Smooth muscle cell (in vitro differentiated cells): ENCODE results near the gene TBC1D24. TPM values are rescaled to one million over a fixed set of nuclear protein-coding genes. Genes with fewer than 3 reads are reported as not detected.

Experiments used
- DNase-seq: peaks from one replicate; lab custom pipeline; 2025; ENCODE audit not compliant: unreplicated experiment; lab: John Stamatoyannopoulos, UW
- H2AFZ ChIP-seq: fragments of 200-600 bp; sonication (generic); 2 replicates; pipeline ENCODE4 v1.6.0; 2016; ENCODE audit warnings: antibody characterized with exemption, low read depth, mild to moderate bottlenecking
- H3F3A ChIP-seq: fragments of 200-600 bp; sonication (generic); 2 replicates; pipeline ENCODE4 v1.6.0; 2017; ENCODE audit warnings: antibody characterized with exemption, low read depth
- H3K27ac ChIP-seq: fragments of 200-600 bp; sonication (generic); 2 replicates; pipeline ENCODE4 v1.5.1; 2016; ENCODE audit warnings: low read depth, mild to moderate bottlenecking
- H3K27me3 ChIP-seq: fragments of 200-600 bp; sonication (generic); 2 replicates; pipeline ENCODE4 v1.6.1; 2016; ENCODE audit warnings: low read depth, mild to moderate bottlenecking
- H3K36me3 ChIP-seq: fragments of 200-600 bp; sonication (generic); 2 replicates; pipeline ENCODE4 v1.5.1; 2016; ENCODE audit warnings: low read depth
- H3K4me1 ChIP-seq: fragments of 200-600 bp; sonication (generic); 2 replicates; pipeline ENCODE4 v1.5.1; 2016; ENCODE audit warnings: low read depth
- H3K4me2 ChIP-seq: fragments of 200-600 bp; sonication (generic); 2 replicates; pipeline ENCODE4 v1.6.0; 2016; ENCODE audit warnings: mild to moderate bottlenecking
- H3K4me3 ChIP-seq: fragments of 200-600 bp; sonication (generic); 2 replicates; pipeline ENCODE4 v1.5.1; 2016; ENCODE audit warnings: mild to moderate bottlenecking
- H3K79me2 ChIP-seq: fragments of 200-600 bp; sonication (generic); 2 replicates; pipeline ENCODE4 v1.6.0; 2016; ENCODE audit warnings: low read depth, mild to moderate bottlenecking
- H3K9ac ChIP-seq: fragments of 200-600 bp; sonication (generic); 2 replicates; pipeline ENCODE4 v1.6.0; 2016; ENCODE audit warnings: low read depth
- H3K9me3 ChIP-seq: fragments of 200-600 bp; sonication (generic); replicated peaks from 2 replicates; pipeline ENCODE4 v1.5.1; 2016; ENCODE audit warnings: low read depth
- H4K20me1 ChIP-seq: fragments of 200-600 bp; sonication (generic); 2 replicates; pipeline ENCODE4 v1.6.0; 2016; ENCODE audit warnings: low read depth
- WGBS: methylation state at CpG from one replicate; pipeline ENCODE4 v1.1.7; 2016; ENCODE audit warnings: low lambda C conversion rate; 5-methylcytosine and 5-hydroxymethylcytosine counted together
- polyA plus RNA-seq: library from polyadenylated mRNA; unstranded; fragments of >200 nt; fragmentation: Nextera tagmentation; extraction: Ambion mirVana; gene quantifications from 2 replicates; pipeline ENCODE4 v1.2.1, GENCODE V29; 2016
- total RNA-seq: library from RNA; depleted of rRNA; stranded (reverse); fragments of >200 nt; gene quantifications from 2 replicates; pipeline ENCODE4 v1.2.3, GENCODE V29; 2014
- TF ChIP-seq, protein P1 (sequence below): fragments of 200-600 bp; sonication (generic); IDR thresholded peaks from 2 replicates; pipeline ENCODE4 v1.5.1; 2017; ENCODE audit warnings: borderline replicate concordance, mild to moderate bottlenecking, antibody characterized with exemption; ENCODE audit not compliant: insufficient read depth, poor library complexity, severe bottlenecking

TBC1D24 gene
- total and polyA plus RNA-seq, 2 experiments from 2014 or later: 5.5 to 9.2 TPM

DNA sequence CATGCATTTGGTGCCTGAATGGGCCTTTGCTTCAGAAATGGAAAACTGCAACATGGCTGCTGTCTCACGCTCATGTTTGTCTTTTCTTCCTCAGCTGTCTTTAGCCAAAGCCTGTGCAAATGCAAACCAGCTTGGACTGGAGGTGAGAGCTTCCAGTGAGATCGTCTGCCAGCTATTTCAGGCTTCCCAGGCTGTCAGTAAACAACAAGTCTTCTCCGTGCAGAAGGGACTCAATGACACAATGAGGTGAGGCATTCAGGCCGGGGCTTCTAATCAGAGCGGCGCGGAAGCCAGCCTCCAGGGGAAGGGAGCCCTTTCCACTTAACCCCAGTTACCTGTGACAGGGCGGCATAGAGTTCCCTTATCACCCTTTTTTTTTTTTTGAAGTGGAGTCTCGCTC is 31.4 kb upstream of the TBC1D24 start:
- H3K4me1 ChIP-seq: no peaks in the 10 kb centered on the region
- H3K9ac ChIP-seq: no peak overlapping the region
- no peaks in the 10 kb centered on the region for H4K20me1 ChIP-seq
- no peaks in the 10 kb centered on the region for H3F3A ChIP-seq
- no peaks in the 10 kb centered on the region for H3K27me3 ChIP-seq
- WGBS: 95% methylated on average over 9 of the region's 9 CpGs
- no peak overlapping the region for H2AFZ ChIP-seq
- H3K79me2 ChIP-seq: no peaks in the 10 kb centered on the region
- no peaks in the 10 kb centered on the region for H3K9me3 ChIP-seq
- DNase-seq: no peak
- H3K4me3 ChIP-seq: no peak overlapping the region
- no peak overlapping the region for H3K27ac ChIP-seq
- no peaks in the 10 kb centered on the region for H3K36me3 ChIP-seq
- H3K4me2 ChIP-seq: no peak overlapping the region
- TF ChIP-seq, protein P1, sequence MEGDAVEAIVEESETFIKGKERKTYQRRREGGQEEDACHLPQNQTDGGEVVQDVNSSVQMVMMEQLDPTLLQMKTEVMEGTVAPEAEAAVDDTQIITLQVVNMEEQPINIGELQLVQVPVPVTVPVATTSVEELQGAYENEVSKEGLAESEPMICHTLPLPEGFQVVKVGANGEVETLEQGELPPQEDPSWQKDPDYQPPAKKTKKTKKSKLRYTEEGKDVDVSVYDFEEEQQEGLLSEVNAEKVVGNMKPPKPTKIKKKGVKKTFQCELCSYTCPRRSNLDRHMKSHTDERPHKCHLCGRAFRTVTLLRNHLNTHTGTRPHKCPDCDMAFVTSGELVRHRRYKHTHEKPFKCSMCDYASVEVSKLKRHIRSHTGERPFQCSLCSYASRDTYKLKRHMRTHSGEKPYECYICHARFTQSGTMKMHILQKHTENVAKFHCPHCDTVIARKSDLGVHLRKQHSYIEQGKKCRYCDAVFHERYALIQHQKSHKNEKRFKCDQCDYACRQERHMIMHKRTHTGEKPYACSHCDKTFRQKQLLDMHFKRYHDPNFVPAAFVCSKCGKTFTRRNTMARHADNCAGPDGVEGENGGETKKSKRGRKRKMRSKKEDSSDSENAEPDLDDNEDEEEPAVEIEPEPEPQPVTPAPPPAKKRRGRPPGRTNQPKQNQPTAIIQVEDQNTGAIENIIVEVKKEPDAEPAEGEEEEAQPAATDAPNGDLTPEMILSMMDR: no peak

DNA sequence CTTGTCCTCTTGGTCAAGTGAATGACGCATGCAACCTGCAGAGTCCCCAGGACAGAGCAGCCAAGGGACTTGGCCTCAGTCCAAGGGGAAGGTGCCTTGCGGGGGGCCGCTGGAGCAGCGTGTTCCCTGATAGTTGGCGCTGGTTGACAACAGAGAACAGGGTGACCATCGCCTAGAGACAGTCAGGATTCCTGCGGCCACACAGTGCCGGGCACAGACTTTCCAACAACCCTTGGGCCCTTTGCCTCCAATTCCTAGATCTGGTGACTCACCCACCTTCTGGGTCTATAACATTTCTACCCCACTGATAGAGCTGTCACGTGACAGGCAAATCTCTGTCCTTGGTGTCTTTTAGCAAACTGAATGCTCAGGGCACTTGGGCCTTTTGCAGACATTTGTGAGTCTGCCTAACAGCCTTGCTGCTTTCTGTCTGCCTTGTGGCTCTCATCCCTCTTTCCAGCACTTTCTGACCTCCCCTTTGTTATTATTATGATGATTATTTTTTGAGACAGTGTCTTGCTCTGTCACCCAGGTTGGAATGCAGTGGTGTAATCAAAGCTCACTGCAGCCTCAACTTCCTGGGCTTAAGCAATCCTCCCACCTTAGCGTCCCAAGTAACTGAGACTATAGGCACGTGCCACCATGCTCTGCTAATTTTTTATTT is 26.9 kb upstream of the TBC1D24 start:
- Histone ChIP-seq H3K9me3 (no peaks in the 10 kb centered on the region), H3K27ac (no peak overlapping the region), H4K20me1 (no peaks in the 10 kb centered on the region), H2AFZ (no peak overlapping the region), H3K79me2 (no peaks in the 10 kb centered on the region), H3F3A (no peaks in the 10 kb centered on the region), H3K4me2 (no peak overlapping the region), H3K36me3 (no peaks in the 10 kb centered on the region), H3K27me3 (no peaks in the 10 kb centered on the region), H3K4me1 (no peaks in the 10 kb centered on the region), H3K4me3 (no peak overlapping the region), H3K9ac (no peak overlapping the region)
- TF ChIP-seq, protein P1: no peak
- 93% methylated on average over 11 of the region's 11 CpGs for WGBS
- DNase-seq: no peak

DNA sequence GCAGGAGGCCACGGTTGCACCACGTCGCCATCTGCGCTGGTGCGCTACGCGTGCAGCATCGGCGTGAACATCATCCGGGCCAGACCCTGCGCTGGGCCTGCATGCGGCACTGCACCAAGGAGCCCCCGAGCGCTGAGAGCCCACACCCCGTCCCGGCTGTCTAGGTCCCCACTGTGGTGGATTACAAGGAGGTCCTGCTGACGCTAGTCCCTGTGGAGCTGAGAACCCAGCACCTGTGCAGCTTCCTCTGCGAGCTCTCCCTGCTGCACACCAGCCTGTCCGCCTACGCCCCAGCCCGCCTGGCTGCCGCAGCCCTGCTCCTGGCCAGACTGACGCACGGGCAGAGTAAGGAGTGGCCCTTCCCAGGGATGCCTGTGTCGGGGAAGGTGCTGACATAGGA is 25.8 kb upstream of the TBC1D24 start:
- H3K4me2 ChIP-seq: no peak overlapping the region
- TF ChIP-seq, protein P1: no peak
- no peaks in the 10 kb centered on the region for H3K36me3 ChIP-seq
- H3K4me3 ChIP-seq: no peak overlapping the region
- H3K27ac ChIP-seq: no peak overlapping the region
- H3K9me3 ChIP-seq: no peaks in the 10 kb centered on the region
- H3F3A ChIP-seq: no peaks in the 10 kb centered on the region
- no peaks in the 10 kb centered on the region for H3K27me3 ChIP-seq
- 97% methylated on average over 25 of the region's 25 CpGs for WGBS
- H4K20me1 ChIP-seq: no peaks in the 10 kb centered on the region
- DNase-seq: no peak
- H2AFZ ChIP-seq: no peak overlapping the region
- H3K4me1 ChIP-seq: no peaks in the 10 kb centered on the region
- no peak overlapping the region for H3K9ac ChIP-seq
- no peaks in the 10 kb centered on the region for H3K79me2 ChIP-seq

DNA sequence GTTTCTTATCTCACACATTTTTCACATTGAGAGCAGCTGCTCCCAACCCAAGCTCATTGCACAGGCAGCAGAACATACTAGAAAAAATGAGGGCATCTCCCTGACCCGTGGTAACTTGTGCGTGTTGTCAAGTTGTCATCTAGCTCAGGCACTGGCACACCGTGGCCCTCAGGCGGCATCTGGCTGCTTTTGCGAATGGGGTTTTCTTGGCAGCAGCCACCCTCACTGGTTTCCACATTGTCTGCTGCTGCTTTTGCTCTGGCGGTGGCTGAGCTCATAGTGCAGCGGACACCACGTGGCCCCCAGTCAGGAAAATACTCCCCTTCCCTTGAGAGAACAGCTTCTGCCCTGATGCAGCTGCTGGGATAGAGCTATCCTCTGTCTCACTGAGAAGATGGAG is 24.4 kb upstream of the TBC1D24 start:
- Histone ChIP-seq H3K4me2 (no peak overlapping the region), H3K4me3 (no peak overlapping the region), H3F3A (no peaks in the 10 kb centered on the region), H3K4me1 (no peaks in the 10 kb centered on the region), H3K9ac (no peak overlapping the region), H3K79me2 (no peaks in the 10 kb centered on the region), H3K27ac (no peak overlapping the region), H3K9me3 (no peaks in the 10 kb centered on the region), H2AFZ (no peak overlapping the region), H3K27me3 (no peaks in the 10 kb centered on the region), H4K20me1 (no peaks in the 10 kb centered on the region), H3K36me3 (no peaks in the 10 kb centered on the region)
- no peak for DNase-seq
- TF ChIP-seq, protein P1: no peak
- WGBS: over 99% methylated on average over 8 of the region's 8 CpGs
